DMS53 treated with DMSO at 0.1 percent for 48 hours (cell line): Measurements from ENCODE around the gene ASTN2.

Experiments used
- DNase-seq: peaks from one replicate; lab custom pipeline; 2025; ENCODE audit not compliant: unreplicated experiment; lab: John Stamatoyannopoulos, UW

Gene ASTN2

DNA sequence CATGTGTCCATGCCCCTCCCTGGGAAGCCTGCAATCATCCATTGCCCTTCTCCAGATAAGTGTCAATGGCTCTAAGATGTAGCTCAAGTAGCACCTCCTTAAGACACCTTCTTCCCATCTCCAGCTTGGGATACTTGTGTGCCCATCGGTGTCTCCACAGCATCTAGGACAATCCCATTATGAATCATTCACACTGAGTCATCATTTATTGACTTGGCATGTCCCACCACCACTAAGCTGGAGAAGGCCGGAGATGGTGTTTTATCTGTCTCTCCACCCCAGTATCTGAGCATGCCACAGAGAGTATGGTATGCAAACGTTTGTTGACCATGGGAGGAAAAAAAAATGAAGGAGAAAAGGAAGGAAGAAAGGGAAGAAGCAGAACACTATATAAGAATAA, 385.5 kb downstream of the ASTN2 start:
- no peak for DNase-seq

DNA sequence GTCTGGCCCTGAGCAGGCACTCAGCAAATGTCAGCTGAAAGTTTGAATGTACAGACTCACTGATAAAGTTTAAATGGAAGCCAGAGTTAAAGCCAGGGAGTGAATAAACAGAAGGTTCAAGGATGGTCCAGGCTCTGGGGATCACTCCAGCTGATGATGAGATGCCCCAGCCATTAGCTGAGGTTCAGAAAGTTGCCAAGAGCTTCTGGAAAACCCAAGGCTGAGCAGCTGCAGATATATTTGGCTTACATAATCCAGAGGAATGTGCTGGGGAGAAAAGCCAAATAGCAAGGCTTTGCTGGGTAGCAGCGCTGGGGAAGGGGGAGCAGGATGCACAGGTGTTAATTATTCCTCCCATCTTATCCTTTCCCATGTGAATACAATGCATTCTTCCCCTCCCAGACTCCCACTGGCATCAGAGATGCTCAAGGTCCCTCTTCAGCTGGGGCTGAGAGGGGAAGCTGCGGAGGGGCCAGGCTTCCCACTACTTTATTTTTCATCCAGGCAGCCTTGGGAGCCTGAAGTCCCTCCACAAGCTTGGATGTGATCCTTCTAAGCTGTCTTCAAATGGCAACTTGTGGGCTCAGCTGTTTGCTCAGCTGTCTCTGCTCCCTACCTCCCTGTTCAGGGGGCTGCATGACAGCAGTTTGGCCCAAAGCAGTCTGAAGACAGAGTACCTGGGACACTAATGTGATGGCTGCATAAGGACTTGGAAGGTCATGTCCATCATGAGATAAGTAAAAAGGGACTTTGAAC, 386.6 kb downstream of the ASTN2 start:
- no peak for DNase-seq

DNA sequence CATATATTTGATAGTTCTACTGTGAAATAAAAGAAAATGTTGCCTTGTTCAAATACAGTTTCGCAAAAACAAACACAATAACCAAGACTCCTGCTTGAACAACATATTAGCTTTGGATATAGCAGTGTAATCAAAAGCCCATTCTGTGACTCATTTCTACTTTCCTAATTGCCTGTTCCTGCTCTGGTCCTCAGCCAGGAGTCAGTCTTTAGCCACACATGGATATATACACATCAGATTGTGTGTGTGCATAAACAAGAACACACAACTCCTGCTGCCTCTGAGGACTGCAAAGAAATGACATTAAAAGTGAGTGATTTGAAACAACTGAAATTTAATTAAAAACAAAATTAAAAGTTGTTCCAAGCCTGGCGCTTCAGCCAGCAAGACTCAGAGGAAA, 393.0 kb downstream of the ASTN2 start:
- no peak for DNase-seq

DNA sequence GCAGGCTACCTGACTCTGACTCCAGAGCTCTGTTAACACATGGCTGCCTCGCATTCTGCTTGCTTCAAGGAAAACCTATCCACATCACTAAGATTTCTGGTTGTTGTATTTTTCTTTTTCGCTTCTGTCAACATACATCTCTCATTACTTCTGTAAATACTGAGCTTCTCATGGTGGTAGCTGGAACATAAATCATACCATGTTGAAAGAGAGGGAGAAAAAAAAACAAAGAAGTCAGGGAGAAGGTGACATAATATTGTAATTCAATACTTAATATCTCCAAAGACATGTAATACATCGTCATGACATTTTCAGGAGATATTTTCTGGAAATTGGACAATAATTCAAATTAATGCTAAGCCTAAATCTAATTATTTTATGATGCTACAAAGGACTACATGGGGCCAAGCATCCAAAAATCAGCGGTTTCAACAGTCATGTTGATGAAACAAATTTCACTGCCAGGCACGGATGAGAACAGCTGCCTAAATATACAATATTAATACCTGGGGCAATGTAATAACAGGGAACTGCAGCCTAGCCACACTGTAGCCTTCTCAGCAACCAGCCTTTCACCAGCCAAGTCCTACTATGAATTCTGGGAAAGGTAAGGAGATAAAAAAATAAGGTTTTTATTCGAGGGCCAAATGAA, 395.8 kb downstream of the ASTN2 start:
- DNase-seq = no peak

DNA sequence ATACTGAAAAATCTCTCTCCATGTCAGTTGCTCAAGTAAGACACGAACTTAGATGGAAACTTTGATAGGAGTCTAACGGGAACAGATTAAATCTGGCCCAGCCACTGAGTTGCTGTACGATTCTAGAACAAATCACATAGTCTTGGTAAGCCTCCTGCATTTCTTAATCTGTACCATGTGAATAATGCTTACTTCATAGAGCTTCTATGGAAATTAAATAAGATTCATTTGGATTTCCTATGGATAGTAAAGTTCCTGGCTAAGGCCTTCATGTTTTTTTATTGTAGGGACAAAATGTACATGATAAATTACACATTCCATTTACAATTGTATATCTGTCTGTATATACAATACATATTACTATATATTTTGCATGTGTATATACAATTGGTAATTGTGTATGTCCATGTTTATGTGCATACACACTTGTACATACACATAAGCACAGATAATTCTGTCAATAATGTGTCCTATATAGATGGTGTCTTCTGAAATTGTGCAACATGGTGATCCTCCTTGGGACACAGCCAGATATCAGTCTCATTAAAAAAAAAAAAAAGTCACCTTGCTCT, 397.4 kb downstream of the ASTN2 start:
- no peak for DNase-seq

DNA sequence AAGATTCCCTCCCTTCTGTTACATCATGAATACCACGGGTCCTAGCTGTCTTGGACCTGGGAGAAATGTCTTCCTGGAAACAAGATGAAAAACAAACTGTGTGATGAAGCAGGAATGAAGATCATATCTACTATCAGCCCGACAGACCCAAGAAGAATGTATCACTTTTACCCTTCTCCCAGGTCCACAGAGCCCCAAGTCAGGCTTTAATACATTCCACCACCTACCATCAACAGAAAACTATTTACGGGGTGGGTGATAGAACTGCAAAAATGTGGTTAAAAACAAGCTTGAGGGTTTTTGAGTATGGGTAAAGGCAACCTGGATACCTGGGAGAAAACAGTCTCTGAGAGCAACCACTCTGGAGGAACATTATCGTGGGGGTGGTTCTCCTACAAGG, 400.8 kb downstream of the ASTN2 start:
- DNase-seq = no peak

DNA sequence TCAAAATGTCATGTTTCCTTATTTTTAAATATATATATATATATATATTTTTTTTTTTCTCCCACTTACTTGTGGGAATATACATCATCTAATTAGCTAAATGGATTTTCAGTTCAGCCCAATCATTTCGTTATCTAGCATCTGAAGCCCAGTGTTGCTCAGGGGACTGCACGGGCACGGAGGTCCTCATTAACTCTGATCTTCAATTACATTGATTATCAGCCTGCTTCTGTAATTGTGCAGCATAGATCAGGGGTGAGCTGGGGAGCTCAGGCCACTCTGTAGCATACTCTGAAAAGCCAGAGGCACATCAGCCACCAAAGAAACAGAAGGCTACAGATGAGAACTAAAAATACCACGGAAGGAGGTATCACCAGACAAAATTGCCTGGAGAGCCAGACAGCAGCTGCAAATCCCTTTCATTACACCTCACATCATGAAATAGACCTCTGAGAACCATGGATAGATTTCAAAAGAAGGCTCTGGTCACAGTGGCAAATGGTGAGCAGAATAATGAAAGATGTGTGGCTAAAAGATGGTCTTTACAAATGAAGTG, 401.3 kb downstream of the ASTN2 start:
- DNase-seq = no peak

DNA sequence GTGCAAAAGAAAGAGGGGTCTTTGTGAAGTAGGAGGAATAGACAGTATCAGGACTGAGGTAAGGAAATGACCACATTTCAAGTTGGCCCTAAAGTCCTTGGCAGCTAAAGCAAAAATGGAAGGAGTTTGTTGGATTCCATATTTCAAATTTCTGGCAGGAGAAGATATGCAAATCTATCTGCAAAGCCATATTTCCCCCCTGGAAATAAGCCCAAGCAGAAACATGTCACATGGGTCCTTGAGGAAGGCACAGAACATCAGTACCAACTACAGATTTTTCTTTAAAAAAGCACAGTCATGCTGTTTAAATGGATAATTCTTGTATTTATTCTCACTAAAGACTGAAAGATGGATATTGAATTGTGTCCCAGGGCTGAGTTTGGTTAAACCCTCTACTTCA, 404.8 kb downstream of the ASTN2 start:
- DNase-seq = no peak

DNA sequence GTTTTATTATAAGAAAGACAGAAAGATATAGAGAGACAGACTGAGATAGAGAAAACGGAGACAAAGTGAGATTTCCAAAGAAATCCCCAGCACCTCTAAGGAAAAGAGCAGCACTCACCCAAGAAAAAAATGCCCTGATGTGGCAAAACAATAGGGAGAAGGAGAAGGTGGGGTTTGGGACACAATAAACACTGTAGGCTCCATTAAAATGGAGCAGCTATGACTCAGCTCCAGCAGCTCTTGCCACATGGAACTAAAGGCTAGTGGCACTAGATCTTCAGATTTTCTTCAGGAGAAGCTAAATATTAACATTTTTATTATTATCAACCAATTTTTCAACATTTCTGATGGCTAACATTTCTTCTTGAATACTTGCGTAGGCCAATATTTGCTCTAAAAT, 406.0 kb downstream of the ASTN2 start:
- no peak for DNase-seq

DNA sequence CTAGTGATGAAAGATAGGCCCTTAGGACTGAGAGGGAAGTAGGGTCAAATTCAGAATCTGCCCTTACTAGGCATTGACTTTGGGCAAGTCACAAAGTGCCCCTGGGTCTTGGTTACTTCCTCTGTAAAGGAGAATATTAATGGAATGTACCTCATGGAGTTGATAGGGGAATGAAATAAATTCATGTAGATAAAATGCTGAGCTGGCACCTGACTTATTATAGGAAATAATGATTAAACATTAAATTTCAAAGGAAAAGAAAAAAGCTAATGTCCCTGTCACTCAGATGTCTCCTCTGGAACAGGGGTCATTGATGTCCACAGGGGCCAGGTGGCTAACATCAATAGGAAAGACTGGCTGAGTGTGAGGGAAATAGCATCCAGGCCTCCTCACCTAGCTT, 406.4 kb downstream of the ASTN2 start:
- no peak for DNase-seq

DNA sequence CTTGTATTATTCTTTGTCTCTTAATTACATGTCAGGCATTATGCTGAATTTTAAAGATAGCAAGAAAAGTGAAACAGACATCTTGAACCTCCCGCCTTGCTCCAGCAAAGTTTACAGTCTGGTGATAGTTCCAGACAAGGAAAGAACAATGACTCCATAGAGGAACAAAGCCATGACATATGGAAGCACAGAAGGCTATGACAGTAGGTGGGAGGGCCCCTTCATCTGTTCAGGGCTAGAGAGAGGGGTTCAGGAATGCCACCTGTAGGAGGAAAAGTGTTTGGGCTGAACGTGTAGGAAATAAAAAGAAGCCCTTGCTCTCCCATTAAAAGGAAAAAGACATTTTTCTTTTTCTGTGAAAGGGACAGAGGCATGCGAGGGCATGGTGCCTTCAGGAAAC, 412.2 kb downstream of the ASTN2 start:
- no peak for DNase-seq

DNA sequence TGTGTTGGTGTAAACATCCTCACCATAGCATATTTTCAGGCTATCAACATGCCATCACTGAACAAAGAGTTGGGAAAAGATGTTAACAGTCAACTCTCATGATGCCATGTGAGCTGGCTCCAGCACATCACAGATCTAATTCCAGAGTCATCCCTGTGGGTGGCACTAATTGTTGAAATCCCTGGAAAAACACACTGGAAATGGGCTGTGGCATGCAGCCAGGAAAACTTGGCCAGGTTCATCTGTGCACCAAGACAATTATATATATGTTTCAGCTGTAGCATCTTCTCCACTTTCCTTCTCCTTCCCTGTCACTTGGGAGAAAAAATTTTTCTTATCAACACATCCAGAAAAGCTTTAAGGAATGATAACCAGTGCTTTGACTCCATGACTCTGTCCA, 414.0 kb downstream of the ASTN2 start:
- no peak for DNase-seq

DNA sequence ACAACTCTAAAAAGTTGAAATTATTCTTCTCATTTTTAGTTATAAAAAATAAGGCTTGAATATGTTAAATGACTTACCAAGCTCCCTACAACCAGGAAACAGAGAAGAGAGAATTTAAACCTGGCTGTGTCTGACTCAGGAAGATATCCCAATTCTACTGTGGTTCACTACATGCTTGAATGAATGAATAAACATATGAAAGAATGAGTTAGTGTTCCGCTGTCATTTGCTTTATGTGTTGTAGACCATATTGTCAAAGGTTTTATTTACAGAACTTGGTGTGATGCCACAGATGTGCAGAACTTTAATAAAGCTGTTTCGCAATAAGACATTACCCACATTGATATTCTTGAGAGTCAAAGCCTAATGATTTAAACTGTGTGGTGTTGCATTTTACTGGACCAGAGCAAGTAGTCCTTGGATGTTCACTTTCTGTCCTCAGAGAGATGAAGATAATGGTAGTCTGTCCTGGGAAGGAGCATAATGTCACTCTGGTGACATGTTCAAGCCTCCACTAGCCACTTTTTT, 414.6 kb downstream of the ASTN2 start:
- no peak for DNase-seq

DNA sequence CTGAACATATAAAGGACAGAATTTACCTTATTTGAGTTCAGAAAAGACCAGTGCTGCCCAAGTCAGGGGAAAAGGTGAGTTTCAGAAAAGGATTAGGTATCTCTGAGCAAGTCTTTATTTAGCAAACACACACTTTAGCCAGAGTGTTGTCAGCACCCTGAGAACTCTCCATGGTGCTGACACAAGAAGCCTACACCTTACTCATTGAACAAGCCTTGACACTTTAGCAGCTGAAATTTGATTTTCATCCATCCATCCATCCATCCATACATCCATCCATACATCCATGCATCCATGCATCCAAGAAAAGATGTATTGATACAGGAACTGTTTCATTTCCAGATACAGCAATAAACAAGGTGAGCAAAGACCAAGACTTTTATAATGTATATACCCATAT, 416.6 kb downstream of the ASTN2 start:
- no peak for DNase-seq

DNA sequence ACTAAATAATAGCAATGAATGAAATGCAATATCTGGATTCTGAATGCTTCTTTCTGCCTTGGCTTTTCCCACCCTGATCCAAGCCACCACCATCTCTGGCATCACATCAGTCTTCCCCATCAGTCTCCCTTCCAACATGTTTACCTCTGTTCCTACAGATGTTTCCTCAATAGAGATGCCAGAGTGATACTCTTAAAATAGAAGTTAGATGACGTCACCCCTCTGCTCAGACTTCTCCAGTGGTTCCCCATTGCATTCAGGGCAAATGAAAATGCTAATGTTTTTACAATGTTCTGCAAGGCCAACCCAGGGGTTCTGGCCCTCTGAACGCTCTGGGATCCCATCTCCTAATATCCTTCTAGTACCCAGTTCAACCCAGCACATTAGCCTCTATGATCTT, 422.0 kb downstream of the ASTN2 start:
- no peak for DNase-seq

DNA sequence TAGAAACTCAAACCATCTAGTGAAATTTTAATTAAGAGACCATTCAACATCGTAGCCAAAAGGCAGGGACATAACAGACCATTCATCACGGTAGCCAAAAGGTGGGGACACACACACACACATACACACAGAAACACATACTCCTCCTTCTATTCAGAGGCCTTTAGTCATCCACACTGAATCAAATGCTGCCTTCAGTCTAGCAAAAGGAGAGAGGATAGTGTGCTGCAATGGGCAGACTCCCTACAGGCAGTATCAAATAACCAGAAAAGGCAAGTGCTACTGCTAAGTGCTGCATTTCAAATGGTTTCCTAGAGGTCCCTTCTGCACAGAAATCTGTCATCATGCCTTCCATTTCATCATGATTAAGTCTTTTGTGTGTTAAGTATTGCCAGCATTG, 423.8 kb downstream of the ASTN2 start:
- no peak for DNase-seq

DNA sequence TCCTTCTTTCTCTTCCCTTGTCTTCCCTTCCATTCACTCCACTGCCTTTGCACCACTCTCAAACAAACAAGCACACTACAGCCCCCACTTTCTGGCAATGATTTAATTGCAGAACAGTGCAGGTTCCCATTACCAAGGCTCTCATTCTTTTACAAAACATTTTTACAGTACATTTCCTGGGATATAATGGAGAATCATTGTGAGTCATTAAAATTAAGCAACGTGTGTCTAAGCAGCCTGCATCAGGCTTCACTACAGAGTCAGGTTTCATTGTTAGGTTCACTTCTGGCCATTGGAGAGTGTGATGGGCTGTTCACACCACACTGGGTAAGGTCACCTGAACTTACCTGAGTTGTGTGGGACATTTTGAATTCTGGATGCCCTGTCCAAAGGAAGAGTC, 424.3 kb downstream of the ASTN2 start:
- no peak for DNase-seq

DNA sequence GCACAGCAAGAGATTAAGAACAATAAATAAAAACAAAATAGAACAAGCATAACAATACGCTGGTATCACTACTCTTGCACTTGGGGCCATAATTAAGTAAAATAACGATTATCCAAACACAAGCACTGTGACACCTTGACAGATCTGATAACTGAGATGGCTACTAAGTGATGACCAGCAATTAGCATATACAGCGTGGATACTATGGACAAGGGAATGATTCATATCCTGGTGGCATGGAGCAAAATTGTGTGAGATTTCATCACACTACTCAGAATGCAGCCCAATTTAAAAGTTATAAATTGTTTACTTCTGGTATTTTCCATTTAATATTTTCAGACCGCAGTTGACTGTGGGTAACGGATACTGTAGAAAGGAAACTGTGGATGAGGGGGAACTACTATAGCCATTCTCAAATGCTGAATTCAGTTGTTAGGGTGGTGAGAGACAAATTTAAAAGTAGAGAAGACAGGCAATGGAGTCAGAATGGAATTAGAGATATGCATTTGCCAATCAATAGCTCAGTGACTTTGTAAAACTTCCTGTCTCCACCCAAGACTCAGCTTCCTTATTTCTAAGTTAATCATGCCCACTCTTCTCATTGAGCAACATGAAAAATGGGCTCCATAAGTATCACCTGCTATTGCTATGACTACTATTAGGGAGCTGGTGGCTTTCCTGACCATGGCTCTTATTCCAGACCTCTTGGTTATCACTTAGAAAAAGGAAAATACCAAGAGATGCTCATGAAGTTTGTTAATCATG, 427.0 kb downstream of the ASTN2 start:
- no peak for DNase-seq

DNA sequence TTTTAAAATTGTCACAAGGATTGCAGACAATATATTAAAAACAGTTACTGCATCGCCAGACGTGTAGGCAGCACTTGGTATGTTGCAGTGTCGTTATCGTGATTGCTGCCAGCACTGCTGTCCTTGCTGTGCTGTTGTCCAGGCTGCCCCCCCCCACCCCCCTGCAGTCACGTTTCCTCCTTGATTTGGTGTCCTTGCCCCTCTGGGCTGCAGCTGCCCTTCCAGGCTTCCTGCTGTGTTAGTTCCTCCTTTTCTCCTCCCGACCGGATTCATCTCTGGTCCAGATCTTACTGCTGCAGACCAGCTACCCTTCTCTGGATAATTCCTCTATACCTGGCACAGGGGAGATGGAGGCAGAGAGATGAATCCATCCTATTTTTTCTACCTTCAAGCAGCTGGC, 428.8 kb downstream of the ASTN2 start:
- no peak for DNase-seq

DNA sequence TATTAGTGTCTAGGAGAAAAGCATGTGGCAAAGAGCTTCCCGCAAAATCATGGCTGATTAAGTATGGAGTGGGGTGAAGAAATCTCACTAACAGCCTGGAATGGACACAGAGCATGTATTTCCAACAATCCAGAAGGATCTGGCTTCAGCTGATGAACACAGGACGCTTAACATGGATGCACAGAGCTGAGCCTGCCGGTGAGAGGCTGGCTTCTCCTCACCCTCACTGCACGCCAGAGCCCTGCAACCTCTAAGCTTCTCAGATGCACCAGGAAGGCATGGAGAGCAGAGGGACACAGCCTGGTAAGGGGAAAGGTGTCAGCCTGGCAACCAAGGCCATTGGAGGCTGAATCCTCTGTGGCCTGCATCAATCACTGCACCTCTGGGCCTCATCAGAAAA, 429.3 kb downstream of the ASTN2 start:
- no peak for DNase-seq

DNA sequence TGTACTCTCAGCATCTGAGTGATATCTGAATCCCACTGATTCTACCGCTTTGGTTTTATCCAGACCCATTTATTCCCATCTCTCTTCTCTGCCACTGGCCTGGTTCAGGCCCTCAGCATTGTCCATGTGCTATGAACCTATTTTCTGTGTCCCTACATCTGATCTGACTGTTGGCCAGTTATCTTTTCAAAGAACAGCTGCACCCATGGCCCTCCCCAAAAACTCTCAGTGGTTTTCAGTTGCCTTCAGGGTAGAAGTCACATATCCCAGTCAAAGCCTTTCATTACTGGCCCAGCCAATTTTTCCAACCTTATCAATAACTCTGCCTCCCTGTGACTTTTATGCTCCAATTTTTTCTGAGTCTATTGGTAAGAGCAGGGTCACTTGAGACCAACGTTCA, 430.7 kb downstream of the ASTN2 start:
- DNase-seq = no peak
